Naive B cell (primary cell): ENCODE data around the gene FXYD3. TPM values are rescaled to one million over a fixed set of nuclear protein-coding genes. Genes with fewer than 3 reads are reported as not detected.

Experiments
- ATAC-seq, 2 donors: fragments of 150-1000 bp; cut with Tn5 transposase; 2 replicates each; pipeline ENCODE4 v1.10.0; 2021; ENCODE audit warnings: low read depth in 2 of 2, mild to moderate bottlenecking in 2 of 2, moderate library complexity in 2 of 2
- DNase-seq: peaks from one replicate; pipeline ENCODE4 v3.0.0; 2022
- H3K27ac Mint-ChIP-seq, 6 donors: one replicate each; pipeline ENCODE4 v1.8.0; 2020 to 2022; ENCODE audit warnings: mild to moderate bottlenecking in 6 of 6, mixed read lengths in 6 of 6, moderate library complexity in 5 of 6, inconsistent platforms in 2 of 6
- H3K27me3 Mint-ChIP-seq, 3 donors: one replicate each; pipeline ENCODE4 v1.8.0; 2021 to 2022; ENCODE audit warnings: mixed read lengths in 3 of 3, mild to moderate bottlenecking in 1 of 3
- H3K36me3 Mint-ChIP-seq, 2 donors: one replicate each; pipeline ENCODE4 v1.8.0; 2020 to 2022; ENCODE audit warnings: mixed read lengths in 2 of 2, inconsistent platforms in 1 of 2, mild to moderate bottlenecking in 1 of 2
- H3K4me1 Mint-ChIP-seq, 3 donors: one replicate each; pipeline ENCODE4 v1.8.0; 2020 to 2022; ENCODE audit warnings: mixed read lengths in 3 of 3, inconsistent platforms in 1 of 3, mild to moderate bottlenecking in 1 of 3, moderate library complexity in 1 of 3
- H3K4me3 Mint-ChIP-seq, 8 donors: one replicate each; pipeline ENCODE4 v1.8.0; 2020 to 2022; ENCODE audit warnings: mild to moderate bottlenecking in 8 of 8, mixed read lengths in 8 of 8, moderate library complexity in 8 of 8, inconsistent platforms in 2 of 8
- H3K9me3 Mint-ChIP-seq, 7 donors: one replicate each; pipeline ENCODE4 v1.8.0; 2020 to 2022; ENCODE audit warnings: mixed read lengths in 7 of 7, mild to moderate bottlenecking in 5 of 7, inconsistent platforms in 2 of 7, moderate library complexity in 1 of 7
- polyA plus RNA-seq, 6 donors: library from polyadenylated mRNA; unstranded; fragments of 300-500 nt; fragmentation: Illumina TruSeq; gene quantifications; one replicate each; pipeline ENCODE4 v1.2.3, GENCODE V29; 2021; ENCODE audit warnings: low read depth in 6 of 6

Gene FXYD3
- polyA plus RNA-seq, 6 donors from 2014 or later: not detected

GRCh38 chr19:35170359-35171061 lies 54.9 kb downstream of the FXYD3 start:
- Mint-ChIP-seq H3K27me3 (no peaks in the 10 kb centered on the region), H3K4me3 (no peak overlapping the region), H3K27ac (peak overlapping the region in 4 of 6 donors; percentile 62 to 90 (median 81)), H3K36me3 (peaks cover 20% of the 10 kb centered on the region in 2 donors), H3K9me3 (peaks cover 0 to 6% (median 0%) of the 10 kb centered on the region in 7 donors), H3K4me1 (peaks cover 36 to 47% (median 47%) of the 10 kb centered on the region in 3 donors)
- no peak for ATAC-seq
- no peak for DNase-seq

GRCh38 chr19:35171730-35172129 lies 56.1 kb downstream of the FXYD3 start:
- ATAC-seq (peak in 1 of 2 donors; percentile 32), DNase-seq (no peak)
- Mint-ChIP-seq H3K27ac (peak overlapping the region in 5 of 6 donors; percentile 85 to 94 (median 87)), H3K27me3 (no peaks in the 10 kb centered on the region), H3K9me3 (no peaks in the 10 kb centered on the region), H3K36me3 (peaks cover 8% of the 10 kb centered on the region in 2 donors), H3K4me1 (peaks cover 24 to 42% (median 35%) of the 10 kb centered on the region in 3 donors), H3K4me3 (peak overlapping the region in 4 of 8 donors; percentile 48 to 82 (median 57))

Other genes with a start within 250 kb of the FXYD3 start
- gene ZNF30, start 188.9 kb upstream of the FXYD3 start, polyA plus RNA-seq: 1 to 10 TPM in 5 of 6 donors, not detected in 1; 2.9 to 8.2 (median 4.9) TPM
- gene ZNF792, start 151.6 kb upstream of the FXYD3 start, polyA plus RNA-seq: 10 to 100 TPM in 2 of 6 donors, 1 to 10 TPM in 4; 6.7 to 14.7 (median 8.8) TPM
- gene GRAMD1A, start 115.5 kb upstream of the FXYD3 start, polyA plus RNA-seq: 10 to 100 TPM; 10.4 to 29.3 (median 12.3) TPM
- under 1 TPM in 4 of 6 donors, not detected in 2; 0.06 to 0.36 (median 0.28) TPM for gene SCN1B, start 85.4 kb upstream of the FXYD3 start, polyA plus RNA-seq
- gene HPN, start 74.1 kb upstream of the FXYD3 start, polyA plus RNA-seq: not detected
- gene LGI4, start 19.2 kb downstream of the FXYD3 start, polyA plus RNA-seq: not detected
- 1 to 10 TPM; 1.0 to 2.7 (median 1.2) TPM for gene FXYD1, start 23.0 kb downstream of the FXYD3 start, polyA plus RNA-seq
- 1 to 10 TPM; 2.0 to 4.5 (median 3.4) TPM for gene FXYD7, start 27.4 kb downstream of the FXYD3 start, polyA plus RNA-seq
- 100 to 1,000 TPM; 290 to 440 (median 351) TPM for gene FXYD5, start 38.9 kb downstream of the FXYD3 start, polyA plus RNA-seq
- gene FAM187B, start 112.9 kb downstream of the FXYD3 start, polyA plus RNA-seq: not detected
- 10 to 100 TPM; 11.7 to 46.3 (median 34.8) TPM for gene LSR, start 133.2 kb downstream of the FXYD3 start, polyA plus RNA-seq
- 10 to 100 TPM in 4 of 6 donors, 1 to 10 TPM in 2; 1.9 to 15.5 (median 10.4) TPM for gene USF2, start 153.1 kb downstream of the FXYD3 start, polyA plus RNA-seq
- gene HAMP, start 166.7 kb downstream of the FXYD3 start, polyA plus RNA-seq: under 1 TPM in 1 of 6 donors, not detected in 5; 0.12 TPM
- gene MAG, start 176.3 kb downstream of the FXYD3 start, polyA plus RNA-seq: under 1 TPM in 4 of 6 donors, not detected in 2; 0.12 to 0.41 (median 0.29) TPM
- 100 to 1,000 TPM; 364 to 971 (median 552) TPM for gene CD22, start 213.4 kb downstream of the FXYD3 start, polyA plus RNA-seq
- 1 to 10 TPM in 2 of 6 donors, under 1 TPM in 4; 0.14 to 1.9 (median 0.75) TPM for gene FFAR1, start 232.1 kb downstream of the FXYD3 start, polyA plus RNA-seq
- gene FFAR3, start 242.6 kb downstream of the FXYD3 start, polyA plus RNA-seq: under 1 TPM in 1 of 6 donors, not detected in 5; 0.17 TPM